Activated T-helper 17 cell treated with anti-CD3 and anti-CD28 coated beads, Interleukin-2, amount 50 U/mL, for 72 hours (primary cell): ENCODE results near the gene ULK3. TPM values are rescaled to one million over a fixed set of nuclear protein-coding genes. Genes with fewer than 3 reads are reported as not detected.

Experiments
- ATAC-seq: fragments of 150-1000 bp; cut with Tn5 transposase; replicated peaks from 2 replicates; pipeline ENCODE4 v1.10.0; 2021; ENCODE audit warnings: mild to moderate bottlenecking, moderate library complexity
- H3K27ac Mint-ChIP-seq: one replicate; pipeline ENCODE4 v1.8.0; 2022; ENCODE audit warnings: mixed read lengths
- H3K27me3 Mint-ChIP-seq: one replicate; pipeline ENCODE4 v1.8.0; 2022; ENCODE audit warnings: mixed read lengths
- H3K36me3 Mint-ChIP-seq: one replicate; pipeline ENCODE4 v1.8.0; 2022; ENCODE audit warnings: low read depth, mild to moderate bottlenecking, mixed read lengths
- H3K4me1 Mint-ChIP-seq: one replicate; pipeline ENCODE4 v1.8.0; 2022; ENCODE audit warnings: mixed read lengths
- H3K4me3 Mint-ChIP-seq: one replicate; pipeline ENCODE4 v1.8.0; 2022; ENCODE audit warnings: mild to moderate bottlenecking, mixed read lengths
- H3K9me3 Mint-ChIP-seq: one replicate; pipeline ENCODE4 v1.8.0; 2022; ENCODE audit warnings: mixed read lengths
- total RNA-seq, 2 donors: library from RNA; stranded (reverse); gene quantifications; one replicate each; pipeline ENCODE4 v1.2.3, GENCODE V29; 2022

ULK3 gene
- total RNA-seq, 2 donors from 2014 or later, result 44.1 to 46.7 TPM

GRCh38 chr15:74829486-74829885 is 13.5 kb downstream of the ULK3 start:
- peak overlapping the region; percentile 76 for H3K27ac Mint-ChIP-seq
- H3K36me3 Mint-ChIP-seq, result no peaks in the 10 kb centered on the region
- peaks cover 5% of the 10 kb centered on the region for H3K4me1 Mint-ChIP-seq
- no peaks in the 10 kb centered on the region for H3K9me3 Mint-ChIP-seq
- H3K27me3 Mint-ChIP-seq, result peaks cover 14% of the 10 kb centered on the region
- peak; percentile 95 for ATAC-seq
- H3K4me3 Mint-ChIP-seq, result no peak overlapping the region

GRCh38 chr15:74828835-74829234 is 14.1 kb downstream of the ULK3 start:
- Mint-ChIP-seq H3K27me3 (peaks cover 14% of the 10 kb centered on the region), H3K9me3 (no peaks in the 10 kb centered on the region), H3K27ac (peak overlapping the region; percentile 17), H3K36me3 (no peaks in the 10 kb centered on the region), H3K4me3 (no peak overlapping the region), H3K4me1 (peaks cover 5% of the 10 kb centered on the region)
- ATAC-seq, result no peak

GRCh38 chr15:74827614-74828013 is 15.3 kb downstream of the ULK3 start:
- Mint-ChIP-seq H3K9me3 (no peaks in the 10 kb centered on the region), H3K27me3 (peaks cover 14% of the 10 kb centered on the region), H3K27ac (no peak overlapping the region), H3K4me1 (peaks cover 5% of the 10 kb centered on the region), H3K4me3 (no peak overlapping the region), H3K36me3 (no peaks in the 10 kb centered on the region)
- ATAC-seq, result no peak

- Mint-ChIP-seq H3K4me3 (no peak overlapping the region), H3K27me3 (peaks cover 14% of the 10 kb centered on the region), H3K9me3 (no peaks in the 10 kb centered on the region), H3K4me1 (peaks cover 5% of the 10 kb centered on the region), H3K36me3 (no peaks in the 10 kb centered on the region), H3K27ac (no peak overlapping the region)
- no peak for ATAC-seq
These were observed 16.0 kb downstream of the ULK3 start for GRCh38 chr15:74826921-74827320.

GRCh38 chr15:74826364-74826819 is 16.6 kb downstream of the ULK3 start, which contains the start of gene CPLX3:
CPLX3 (plus strand) TSS chr15:74826627; CDS start chr15:74826704, 77 bp downstream.
- peaks cover 14% of the 10 kb centered on the region for H3K27me3 Mint-ChIP-seq
- H3K4me1 Mint-ChIP-seq, result peaks cover 5% of the 10 kb centered on the region
- ATAC-seq, result peak; percentile 12

GRCh38 chr15:74825866-74826265 is 17.1 kb downstream of the ULK3 start:
- H3K36me3 Mint-ChIP-seq, result no peaks in the 10 kb centered on the region
- no peak for ATAC-seq
- H3K27me3 Mint-ChIP-seq, result peaks cover 14% of the 10 kb centered on the region
- no peaks in the 10 kb centered on the region for H3K9me3 Mint-ChIP-seq
- peaks cover 5% of the 10 kb centered on the region for H3K4me1 Mint-ChIP-seq
- H3K4me3 Mint-ChIP-seq, result no peak overlapping the region
- no peak overlapping the region for H3K27ac Mint-ChIP-seq

More at GRCh38 chr15:74826364-74826819, 16.6 kb downstream of the ULK3 start, which contains the start of gene CPLX3:
- H3K27ac Mint-ChIP-seq, result no peak within 1 kb of the TSS
- H3K4me3 Mint-ChIP-seq, result no peak within 1 kb of the TSS
- H3K36me3 Mint-ChIP-seq, result no peaks in the 10 kb centered on the region
- no peaks in the 10 kb centered on the region for H3K9me3 Mint-ChIP-seq

GRCh38 chr15:74824976-74825375 is 18.0 kb downstream of the ULK3 start:
- ATAC-seq, result no peak
- no peaks in the 10 kb centered on the region for H3K36me3 Mint-ChIP-seq
- no peak overlapping the region for H3K27ac Mint-ChIP-seq

GRCh38 chr15:74823324-74823723 is 19.6 kb downstream of the ULK3 start:
- Mint-ChIP-seq H3K4me3 (no peak overlapping the region), H3K4me1 (peaks cover 4% of the 10 kb centered on the region), H3K9me3 (no peaks in the 10 kb centered on the region), H3K27ac (no peak overlapping the region), H3K36me3 (no peaks in the 10 kb centered on the region), H3K27me3 (peaks cover 14% of the 10 kb centered on the region)
- no peak for ATAC-seq

More at GRCh38 chr15:74824976-74825375, 18.0 kb downstream of the ULK3 start:
- Mint-ChIP-seq H3K9me3 (no peaks in the 10 kb centered on the region), H3K27me3 (peaks cover 14% of the 10 kb centered on the region), H3K4me3 (no peak overlapping the region), H3K4me1 (peaks cover 5% of the 10 kb centered on the region)

GRCh38 chr15:74822233-74822632 is 20.7 kb downstream of the ULK3 start:
- peaks cover 3% of the 10 kb centered on the region for H3K27me3 Mint-ChIP-seq
- H3K36me3 Mint-ChIP-seq, result no peaks in the 10 kb centered on the region
- no peak overlapping the region for H3K4me3 Mint-ChIP-seq
- no peak for ATAC-seq
- H3K9me3 Mint-ChIP-seq, result no peaks in the 10 kb centered on the region
- H3K27ac Mint-ChIP-seq, result no peak overlapping the region
- peaks cover 4% of the 10 kb centered on the region for H3K4me1 Mint-ChIP-seq

GRCh38 chr15:74821790-74822158 is 21.2 kb downstream of the ULK3 start:
- Mint-ChIP-seq H3K9me3 (no peaks in the 10 kb centered on the region), H3K4me1 (peaks cover 4% of the 10 kb centered on the region), H3K4me3 (no peak overlapping the region), H3K36me3 (no peaks in the 10 kb centered on the region), H3K27me3 (no peaks in the 10 kb centered on the region), H3K27ac (no peak overlapping the region)
- no peak for ATAC-seq

GRCh38 chr15:74821091-74821789 is 21.7 kb downstream of the ULK3 start:
- Mint-ChIP-seq H3K27ac (no peak overlapping the region), H3K36me3 (no peaks in the 10 kb centered on the region), H3K4me1 (peaks cover 4% of the 10 kb centered on the region), H3K27me3 (no peaks in the 10 kb centered on the region), H3K4me3 (no peak overlapping the region), H3K9me3 (no peaks in the 10 kb centered on the region)
- no peak for ATAC-seq

- peaks cover 4% of the 10 kb centered on the region for H3K4me1 Mint-ChIP-seq
- no peaks in the 10 kb centered on the region for H3K36me3 Mint-ChIP-seq
- ATAC-seq, result no peak
- no peak overlapping the region for H3K27ac Mint-ChIP-seq
- no peaks in the 10 kb centered on the region for H3K27me3 Mint-ChIP-seq
- no peak overlapping the region for H3K4me3 Mint-ChIP-seq
- no peaks in the 10 kb centered on the region for H3K9me3 Mint-ChIP-seq
These were observed 22.9 kb downstream of the ULK3 start for GRCh38 chr15:74820056-74820455.

GRCh38 chr15:74817370-74817737 is 25.6 kb downstream of the ULK3 start:
- H3K27ac Mint-ChIP-seq, result peak overlapping the region; percentile 44

GRCh38 chr15:74816624-74817369 is 26.2 kb downstream of the ULK3 start:
- Mint-ChIP-seq H3K27ac (peak overlapping the region; percentile 44), H3K36me3 (no peaks in the 10 kb centered on the region), H3K4me1 (peaks cover 4% of the 10 kb centered on the region), H3K4me3 (no peak overlapping the region), H3K27me3 (no peaks in the 10 kb centered on the region), H3K9me3 (no peaks in the 10 kb centered on the region)
- ATAC-seq, result no peak

More at GRCh38 chr15:74817370-74817737, 25.6 kb downstream of the ULK3 start:
- Mint-ChIP-seq H3K36me3 (no peaks in the 10 kb centered on the region), H3K4me3 (no peak overlapping the region), H3K4me1 (peaks cover 4% of the 10 kb centered on the region), H3K27me3 (no peaks in the 10 kb centered on the region), H3K9me3 (no peaks in the 10 kb centered on the region)
- no peak for ATAC-seq

- Mint-ChIP-seq H3K27ac (peak overlapping the region; percentile 79), H3K36me3 (no peaks in the 10 kb centered on the region), H3K4me3 (no peak overlapping the region), H3K4me1 (peaks cover 4% of the 10 kb centered on the region), H3K9me3 (no peaks in the 10 kb centered on the region), H3K27me3 (no peaks in the 10 kb centered on the region)
- ATAC-seq, result no peak
These were observed 27.0 kb downstream of the ULK3 start for GRCh38 chr15:74815961-74816360.
